HCT116 (cell line): ENCODE results near the gene MAP3K10. TPM values are rescaled to one million over a fixed set of nuclear protein-coding genes. Genes with fewer than 3 reads are reported as not detected.

Experiments
- ATAC-seq: fragments of 200-7000 bp; cut with Tn5 transposase; 2 replicates; pipeline ENCODE4 v1.9.1; 2020; ENCODE audit warnings: mild to moderate bottlenecking, moderate library complexity
- BruUV-seq: library from RNA; stranded (reverse); fragments of 400-500 nt; replicated peaks from 2 replicates; lab custom pipeline; 2021; lab: Mats Ljungman, UMichigan
- CTCF ChIA-PET: fragments of 300-600 bp; sonication (Branson Sonifier 250); formaldehyde crosslinking; loops from one replicate; lab custom pipeline; 2021; ENCODE audit warnings: antibody characterized with exemption; lab: Charles Lee
- POLR2A ChIA-PET: fragments of 300-600, 350-600 bp; sonication (Branson Sonifier 250); formaldehyde crosslinking; loops from one replicate; lab custom pipeline; 2021; ENCODE audit warnings: antibody characterized with exemption; lab: Charles Lee
- RAD21 ChIA-PET, 2 experiments: fragments of 300-600 bp; sonication (Branson Sonifier 250); formaldehyde crosslinking; loops; one replicate each; lab custom pipeline; 2023; ENCODE audit warnings: low total read pairs in 2 of 2; ENCODE audit not compliant: uncharacterized antibody in 2 of 2, unreplicated experiment in 2 of 2, low non-redundant PET in 1 of 2; lab: Charles Lee
- DNase-seq: peaks from one replicate; pipeline ENCODE4 v3.0.0-alpha.2; 2010; ENCODE audit warnings: low read depth, low spot score
- H2AFZ ChIP-seq: fragments of 200-600 bp; shearing (Covaris generic), sonication (generic); 2 replicates; pipeline ENCODE4 v1.6.1; 2017; ENCODE audit warnings: low read depth, mixed run types, mixed read lengths, antibody characterized with exemption, low read length; ENCODE audit not compliant: poor library complexity, severe bottlenecking
- H3K27ac ChIP-seq: 2 replicates; pipeline ENCODE4 v1.5.1; 2012; ENCODE audit warnings: low read depth, low read length
- H3K27me3 ChIP-seq: fragments of 200-600 bp; sonication (generic); 2 replicates; pipeline ENCODE4 v1.6.1; 2016; ENCODE audit warnings: mixed run types, low read length, mixed read lengths; ENCODE audit not compliant: insufficient read depth
- H3K36me3 ChIP-seq, 2 experiments: fragments of 200-500 bp in 1 of 2; fragments of 200-600 bp in 1 of 2; sonication (Bioruptor generic) in 1 of 2; sonication (generic) in 1 of 2; 2 replicates each; pipeline versions ENCODE4 v1.5.1 to v1.6.1; 2014 to 2016; ENCODE audit warnings: low read length in 2 of 2, inconsistent platforms in 1 of 2, mixed read lengths in 1 of 2, mixed run types in 1 of 2; ENCODE audit not compliant: insufficient read depth in 2 of 2, control insufficient read depth in 1 of 2
- H3K4me1 ChIP-seq, 2 experiments: fragments of 200-600 bp in 1 of 2; sonication (generic) in 1 of 2; 2 replicates each; pipeline versions ENCODE4 v1.5.1 to v1.6.1; 2012 to 2017; ENCODE audit warnings: low read length in 2 of 2, inconsistent platforms in 1 of 2, mild to moderate bottlenecking in 1 of 2, mixed read lengths in 1 of 2, mixed run types in 1 of 2, moderate library complexity in 1 of 2; ENCODE audit not compliant: insufficient read depth in 2 of 2, control insufficient read depth in 1 of 2
- H3K4me2 ChIP-seq: fragments of 200-600 bp; sonication (generic); 2 replicates; pipeline ENCODE4 v1.6.1; 2017; ENCODE audit warnings: mixed run types, low read length, mixed read lengths
- H3K4me3 ChIP-seq, 2 experiments: fragments of 200-600 bp in 1 of 2; sonication (generic) in 1 of 2; replicated peaks in 1 of 2; 2 replicates each; pipeline ENCODE4 v1.5.1; 2011 to 2016; ENCODE audit warnings: low read length in 2 of 2, control low read depth in 1 of 2, low read depth in 1 of 2, mild to moderate bottlenecking in 1 of 2, mixed read lengths in 1 of 2, mixed run types in 1 of 2
- H3K79me2 ChIP-seq: fragments of 200-600 bp; sonication (generic); 2 replicates; pipeline ENCODE4 v1.6.1; 2017; ENCODE audit warnings: mild to moderate bottlenecking, mixed run types, low read length, moderate library complexity, mixed read lengths; ENCODE audit not compliant: insufficient read depth
- H3K9ac ChIP-seq: fragments of 200-600 bp; sonication (generic); 2 replicates; pipeline ENCODE4 v1.6.1; 2016; ENCODE audit warnings: low read length, mixed read lengths
- H3K9me2 ChIP-seq: fragments of 200-600 bp; sonication (generic), shearing (Covaris generic); 2 replicates; pipeline ENCODE4 v1.6.1; 2017; ENCODE audit warnings: mixed run types, mild to moderate bottlenecking, moderate library complexity; ENCODE audit not compliant: insufficient read depth
- H3K9me3 ChIP-seq, 2 experiments: fragments of 200-500 bp in 1 of 2; fragments of 200-600 bp in 1 of 2; sonication (Bioruptor generic) in 1 of 2; sonication (generic) in 1 of 2; 2 replicates each; pipeline ENCODE4 v1.6.1; 2014 to 2017; ENCODE audit warnings: low read length in 2 of 2, mixed read lengths in 2 of 2, inconsistent platforms in 1 of 2, low read depth in 1 of 2, mild to moderate bottlenecking in 1 of 2, mixed run types in 1 of 2, moderate library complexity in 1 of 2; ENCODE audit not compliant: control insufficient read depth in 1 of 2, insufficient read depth in 1 of 2
- H4K20me1 ChIP-seq: fragments of 200-600 bp; sonication (generic), shearing (Covaris generic); 2 replicates; pipeline ENCODE4 v1.6.1; 2017; ENCODE audit warnings: mixed run types, mild to moderate bottlenecking, moderate library complexity; ENCODE audit not compliant: insufficient read depth
- ELF1 ChIP-seq: IDR thresholded peaks from 2 replicates; pipeline ENCODE4 v1.6.1; 2012; ENCODE audit warnings: low read depth, borderline replicate concordance
- EZH2phosphoT487 ChIP-seq: fragments of 200-600 bp; IDR thresholded peaks from 2 replicates; pipeline ENCODE4 v1.6.1; 2018; ENCODE audit warnings: antibody characterized with exemption, borderline replicate concordance
- JUND ChIP-seq: IDR thresholded peaks from 2 replicates; pipeline ENCODE4 v1.6.1; 2012
- POLR2A ChIP-seq: IDR thresholded peaks from 2 replicates; pipeline ENCODE4 v1.7.0; 2011; ENCODE audit warnings: borderline replicate concordance; ENCODE audit not compliant: insufficient read depth, insufficient read length; ENCODE audit errors: extremely low read depth
- POLR2AphosphoS5 ChIP-seq: IDR thresholded peaks from 2 replicates; pipeline ENCODE4 v1.6.1; 2011; ENCODE audit warnings: mild to moderate bottlenecking, low read depth, low read length, moderate library complexity
- RAD21 ChIP-seq: IDR thresholded peaks from 2 replicates; pipeline ENCODE4 v1.6.1; 2012; ENCODE audit warnings: low read depth, mild to moderate bottlenecking
- SIN3A ChIP-seq: IDR thresholded peaks from 2 replicates; pipeline ENCODE4 v1.6.1; 2012; ENCODE audit warnings: low read depth
- SRF ChIP-seq: IDR thresholded peaks from 2 replicates; pipeline ENCODE4 v1.6.1; 2012; ENCODE audit warnings: low read depth
- TCF7L2 ChIP-seq: IDR thresholded peaks from 2 replicates; pipeline ENCODE4 v1.7.0; 2011; ENCODE audit warnings: borderline replicate concordance, inconsistent platforms; ENCODE audit not compliant: insufficient read depth, insufficient read length; ENCODE audit errors: extremely low read depth
- ZFX ChIP-seq: fragments of 450-650 bp; IDR thresholded peaks from 2 replicates; pipeline ENCODE4 v1.6.1; 2017
- ZNF274 ChIP-seq: fragments of 200-500 bp; sonication (Bioruptor generic); IDR thresholded peaks from 2 replicates; pipeline ENCODE4 v1.6.1; 2014; ENCODE audit warnings: mild to moderate bottlenecking, low read depth, low read length, inconsistent platforms
- intact Hi-C: fragments of 100-400 bp; cut with micrococcal nuclease; formaldehyde crosslinking; loops from 2 replicates; pipeline ENCODE4 v1.10.0; 2022
- total RNA-seq: library from RNA; stranded (reverse); gene quantifications from one replicate; pipeline ENCODE4 v1.2.1, GENCODE V29; 2021; ENCODE audit not compliant: unreplicated experiment
- TF ChIP-seq, protein P1 (sequence below): IDR thresholded peaks from 2 replicates; pipeline ENCODE4 v1.6.1; 2012
- TF ChIP-seq, protein P2 (sequence below): IDR thresholded peaks from 2 replicates; pipeline ENCODE4 v1.6.1; 2012; ENCODE audit warnings: low read depth
- TF ChIP-seq, protein P3 (sequence below): IDR thresholded peaks from 2 replicates; pipeline ENCODE4 v1.6.1; 2012

Gene MAP3K10
- total RNA-seq, 1 experiment from 2014 or later = 17.3 TPM

DNA sequence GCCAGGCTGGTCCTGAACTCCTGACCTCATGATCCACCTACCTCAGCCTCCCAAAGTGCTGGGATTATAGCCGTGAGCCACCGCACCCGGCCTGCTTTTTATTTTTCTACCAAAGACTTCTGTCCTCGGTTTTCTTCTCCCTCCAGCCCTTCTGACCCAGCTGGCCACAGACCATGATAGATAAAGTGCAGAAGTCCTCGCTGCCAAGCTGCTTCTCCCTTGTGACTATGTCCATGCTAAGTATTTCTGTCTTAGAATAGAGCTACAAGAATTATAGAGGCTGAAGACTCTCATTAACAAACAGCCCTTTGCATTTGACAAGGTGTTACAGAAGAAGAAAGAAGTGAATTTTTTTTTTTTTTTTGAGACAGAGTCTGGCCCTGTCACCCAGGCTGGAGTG is 15.4 kb upstream of the MAP3K10 start:
- intact Hi-C loops = no loop called here
- no peaks in the 10 kb centered on the region for H3K36me3 ChIP-seq
- H3K4me1 ChIP-seq = no peaks in the 10 kb centered on the region
- no peak overlapping the region for H3K4me2 ChIP-seq
- no peak for ATAC-seq
- no peaks in the 10 kb centered on the region for H3K27me3 ChIP-seq
- no peaks in the 10 kb centered on the region for H4K20me1 ChIP-seq
- H3K4me3 ChIP-seq = no peak overlapping the region
- no peak overlapping the region for H2AFZ ChIP-seq
- ChIA-PET RAD21 (no interaction called here), POLR2A (no interaction called here), CTCF (interaction anchor here (3.0 kb wide), 1 partner anchor 10 kb away, joined by 18 read pairs; no protein-coding TSS in a partner anchor)
- no TSS peak for BruUV-seq
- no peak overlapping the region for H3K27ac ChIP-seq
- H3K9me3 ChIP-seq = no peaks in the 10 kb centered on the region; a peak in 1 of 4 replicates
- no peak overlapping the region for H3K9ac ChIP-seq
- no peaks in the 10 kb centered on the region for H3K79me2 ChIP-seq
- no peak for DNase-seq
- H3K9me2 ChIP-seq = no peaks in the 10 kb centered on the region
- no peak for TF ChIP-seq TCF7L2
- no peak for TF ChIP-seq POLR2A
- no peak for TF ChIP-seq SIN3A
- no peak for TF ChIP-seq ELF1

DNA sequence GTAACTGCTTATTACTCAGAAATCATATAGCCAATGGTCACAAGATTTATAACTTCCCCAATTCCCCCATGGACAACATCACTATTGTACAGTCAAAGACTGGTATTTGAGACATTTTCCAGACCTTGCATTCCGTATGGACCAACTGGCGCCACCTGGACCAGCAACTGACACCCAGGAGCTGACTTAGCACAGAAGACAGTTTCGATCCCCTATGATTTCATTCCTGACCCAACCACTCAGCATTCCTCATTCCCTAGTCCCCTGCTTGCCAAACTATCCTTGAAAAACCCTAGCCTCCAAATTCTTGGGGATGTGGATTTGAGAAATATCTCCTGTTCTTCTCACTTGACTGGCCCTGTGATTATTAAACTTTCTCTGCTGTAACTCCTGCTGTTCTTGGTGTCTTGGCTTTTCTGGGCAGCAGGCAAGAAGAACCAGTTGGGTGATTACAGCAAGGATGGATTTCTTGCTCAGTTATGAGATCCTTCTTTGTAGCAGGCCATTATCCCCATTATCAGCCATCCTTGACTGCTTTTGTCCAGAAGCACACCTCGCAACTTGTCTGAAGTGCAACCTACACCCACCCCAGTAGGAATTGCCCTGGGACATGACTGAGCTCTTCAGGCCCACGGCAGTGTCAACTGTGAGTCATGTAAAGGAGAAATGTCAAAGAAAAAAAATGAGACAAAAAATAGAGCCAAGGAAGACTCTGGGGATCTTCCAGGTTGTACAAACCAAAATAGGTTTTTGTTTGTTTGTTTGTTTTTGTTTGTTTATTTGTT is 13.7 kb upstream of the MAP3K10 start:
- ATAC-seq (no peak), DNase-seq (no peak)
- Histone ChIP-seq H3K9ac (no peak overlapping the region), H3K36me3 (no peaks in the 10 kb centered on the region), H3K4me3 (no peak overlapping the region), H3K9me3 (no peaks in the 10 kb centered on the region; a peak in 1 of 4 replicates), H3K27me3 (no peaks in the 10 kb centered on the region), H3K4me1 (no peaks in the 10 kb centered on the region), H3K79me2 (no peaks in the 10 kb centered on the region), H3K9me2 (no peaks in the 10 kb centered on the region), H2AFZ (no peak overlapping the region), H3K27ac (no peak overlapping the region), H3K4me2 (no peak overlapping the region), H4K20me1 (no peaks in the 10 kb centered on the region)
- intact Hi-C loops = no loop called here
- BruUV-seq = no TSS peak
- ChIA-PET POLR2A (no interaction called here), RAD21 (no interaction called here), CTCF (interaction anchor here (3.0 kb wide), 1 partner anchor 12 kb away, joined by 18 read pairs; no protein-coding TSS in a partner anchor)
- TF ChIP-seq JUND (no peak), EZH2phosphoT487 (no peak), ELF1 (no peak), POLR2AphosphoS5 (no peak), SRF (no peak), ZFX (no peak), RAD21 (no peak), POLR2A (no peak), ZNF274 (no peak)
- TF ChIP-seq, protein P1, sequence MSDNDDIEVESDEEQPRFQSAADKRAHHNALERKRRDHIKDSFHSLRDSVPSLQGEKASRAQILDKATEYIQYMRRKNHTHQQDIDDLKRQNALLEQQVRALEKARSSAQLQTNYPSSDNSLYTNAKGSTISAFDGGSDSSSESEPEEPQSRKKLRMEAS = no peak
- TF ChIP-seq, protein P2, sequence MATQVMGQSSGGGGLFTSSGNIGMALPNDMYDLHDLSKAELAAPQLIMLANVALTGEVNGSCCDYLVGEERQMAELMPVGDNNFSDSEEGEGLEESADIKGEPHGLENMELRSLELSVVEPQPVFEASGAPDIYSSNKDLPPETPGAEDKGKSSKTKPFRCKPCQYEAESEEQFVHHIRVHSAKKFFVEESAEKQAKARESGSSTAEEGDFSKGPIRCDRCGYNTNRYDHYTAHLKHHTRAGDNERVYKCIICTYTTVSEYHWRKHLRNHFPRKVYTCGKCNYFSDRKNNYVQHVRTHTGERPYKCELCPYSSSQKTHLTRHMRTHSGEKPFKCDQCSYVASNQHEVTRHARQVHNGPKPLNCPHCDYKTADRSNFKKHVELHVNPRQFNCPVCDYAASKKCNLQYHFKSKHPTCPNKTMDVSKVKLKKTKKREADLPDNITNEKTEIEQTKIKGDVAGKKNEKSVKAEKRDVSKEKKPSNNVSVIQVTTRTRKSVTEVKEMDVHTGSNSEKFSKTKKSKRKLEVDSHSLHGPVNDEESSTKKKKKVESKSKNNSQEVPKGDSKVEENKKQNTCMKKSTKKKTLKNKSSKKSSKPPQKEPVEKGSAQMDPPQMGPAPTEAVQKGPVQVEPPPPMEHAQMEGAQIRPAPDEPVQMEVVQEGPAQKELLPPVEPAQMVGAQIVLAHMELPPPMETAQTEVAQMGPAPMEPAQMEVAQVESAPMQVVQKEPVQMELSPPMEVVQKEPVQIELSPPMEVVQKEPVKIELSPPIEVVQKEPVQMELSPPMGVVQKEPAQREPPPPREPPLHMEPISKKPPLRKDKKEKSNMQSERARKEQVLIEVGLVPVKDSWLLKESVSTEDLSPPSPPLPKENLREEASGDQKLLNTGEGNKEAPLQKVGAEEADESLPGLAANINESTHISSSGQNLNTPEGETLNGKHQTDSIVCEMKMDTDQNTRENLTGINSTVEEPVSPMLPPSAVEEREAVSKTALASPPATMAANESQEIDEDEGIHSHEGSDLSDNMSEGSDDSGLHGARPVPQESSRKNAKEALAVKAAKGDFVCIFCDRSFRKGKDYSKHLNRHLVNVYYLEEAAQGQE = no peak
- TF ChIP-seq, protein P3, sequence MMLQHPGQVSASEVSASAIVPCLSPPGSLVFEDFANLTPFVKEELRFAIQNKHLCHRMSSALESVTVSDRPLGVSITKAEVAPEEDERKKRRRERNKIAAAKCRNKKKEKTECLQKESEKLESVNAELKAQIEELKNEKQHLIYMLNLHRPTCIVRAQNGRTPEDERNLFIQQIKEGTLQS = no peak
